Calu3 (cell line): ENCODE data around the gene FAM50A. TPM values are rescaled to one million over a fixed set of nuclear protein-coding genes. Genes with fewer than 3 reads are reported as not detected.

ENCODE experiments used
- BruUV-seq: library from RNA; stranded (reverse); fragments of 400-500 nt; replicated peaks from 2 replicates; lab custom pipeline; 2021; lab: Mats Ljungman, UMichigan
- CTCF ChIA-PET: fragments of 300-600 bp; sonication (Branson Sonifier 250); formaldehyde crosslinking; loops from one replicate; lab custom pipeline; 2022; ENCODE audit warnings: antibody characterized with exemption; lab: Charles Lee
- DNase-seq: peaks from one replicate; pipeline ENCODE4 v3.0.0; 2022
- H3K27ac Mint-ChIP-seq: one replicate; pipeline ENCODE4 v1.8.0; 2022; ENCODE audit warnings: mixed read lengths; ENCODE audit not compliant: unreplicated experiment
- H3K27me3 Mint-ChIP-seq: one replicate; pipeline ENCODE4 v1.8.0; 2022; ENCODE audit warnings: mixed read lengths; ENCODE audit not compliant: unreplicated experiment
- H3K36me3 Mint-ChIP-seq: one replicate; pipeline ENCODE4 v1.8.0; 2022; ENCODE audit warnings: mild to moderate bottlenecking, moderate library complexity, mixed read lengths; ENCODE audit not compliant: insufficient read depth, unreplicated experiment
- H3K4me1 Mint-ChIP-seq: one replicate; pipeline ENCODE4 v1.8.0; 2022; ENCODE audit warnings: mild to moderate bottlenecking, low read depth, mixed read lengths; ENCODE audit not compliant: unreplicated experiment
- H3K4me3 Mint-ChIP-seq: one replicate; pipeline ENCODE4 v1.8.0; 2022; ENCODE audit warnings: mild to moderate bottlenecking, low read depth, moderate library complexity, mixed read lengths; ENCODE audit not compliant: unreplicated experiment
- H3K9me3 Mint-ChIP-seq: one replicate; pipeline ENCODE4 v1.8.0; 2022; ENCODE audit warnings: low read depth, mixed read lengths; ENCODE audit not compliant: unreplicated experiment
- CTCF ChIP-seq: fragments of 200-600 bp; IDR thresholded peaks from one replicate; pipeline ENCODE4 v1.8.0; 2022; ENCODE audit warnings: antibody characterized with exemption; ENCODE audit not compliant: unreplicated experiment
- intact Hi-C: fragments of 100-400 bp; cut with micrococcal nuclease; formaldehyde crosslinking; loops from one replicate; pipeline ENCODE4 v1.10.0; 2022; ENCODE audit not compliant: unreplicated experiment
- total RNA-seq: library from RNA; stranded (reverse); gene quantifications from 2 replicates; pipeline ENCODE4 v1.2.3, GENCODE V29; 2022

Gene FAM50A
- total RNA-seq, 1 experiment from 2014 or later: 88.9 TPM

GRCh38 chrX:154444755-154445246 is 860 bp downstream of the FAM50A start:
- Mint-ChIP-seq H3K27ac (no peak overlapping the region), H3K27me3 (no peaks in the 10 kb centered on the region), H3K4me1 (peaks cover 14% of the 10 kb centered on the region), H3K4me3 (peak overlapping the region; percentile 78), H3K36me3 (peaks cover 74% of the 10 kb centered on the region), H3K9me3 (no peaks in the 10 kb centered on the region)
- no TSS peak for BruUV-seq
- no peak for TF ChIP-seq CTCF
- no peak for DNase-seq
- intact Hi-C loops: no loop called here
- CTCF ChIA-PET: no interaction called here

- Mint-ChIP-seq H3K4me3 (peak overlapping the region; percentile 40), H3K9me3 (no peaks in the 10 kb centered on the region), H3K27ac (no peak overlapping the region), H3K36me3 (peaks cover 71% of the 10 kb centered on the region), H3K4me1 (peaks cover 14% of the 10 kb centered on the region), H3K27me3 (no peaks in the 10 kb centered on the region)
- no TSS peak for BruUV-seq
- no peak for DNase-seq
- TF ChIP-seq CTCF: no peak
- CTCF ChIA-PET: no interaction called here
- intact Hi-C loops: no loop called here
These were observed 1.8 kb downstream of the FAM50A start for GRCh38 chrX:154445776-154446175.

GRCh38 chrX:154446430-154446829 is 2.5 kb downstream of the FAM50A start:
- no peak for TF ChIP-seq CTCF
- no TSS peak for BruUV-seq
- intact Hi-C loops: no loop called here
- H3K4me1 Mint-ChIP-seq: peaks cover 14% of the 10 kb centered on the region
- peak overlapping the region; percentile 40 for H3K4me3 Mint-ChIP-seq
- peaks cover 69% of the 10 kb centered on the region for H3K36me3 Mint-ChIP-seq
- CTCF ChIA-PET: no interaction called here
- H3K27ac Mint-ChIP-seq: no peak overlapping the region
- no peaks in the 10 kb centered on the region for H3K27me3 Mint-ChIP-seq
- DNase-seq: no peak
- no peaks in the 10 kb centered on the region for H3K9me3 Mint-ChIP-seq

GRCh38 chrX:154448484-154448883 is 4.5 kb downstream of the FAM50A start:
- DNase-seq: no peak
- CTCF ChIA-PET: no interaction called here
- peaks cover 73% of the 10 kb centered on the region for H3K36me3 Mint-ChIP-seq
- peaks cover 3% of the 10 kb centered on the region for H3K4me1 Mint-ChIP-seq
- TF ChIP-seq CTCF: no peak
- intact Hi-C loops: no loop called here
- H3K4me3 Mint-ChIP-seq: no peak overlapping the region
- H3K9me3 Mint-ChIP-seq: no peaks in the 10 kb centered on the region
- H3K27ac Mint-ChIP-seq: no peak overlapping the region
- no TSS peak for BruUV-seq
- no peaks in the 10 kb centered on the region for H3K27me3 Mint-ChIP-seq
